Fibroblast of upper back skin (primary cell): ENCODE results near the gene SACS.
"Not testable (repeated sequence)": the region's sequence is repeated elsewhere in the genome, so short reads cannot be mapped to it uniquely, and the experiment has no call there.

ENCODE experiments used
- DNase-seq: peaks from one replicate; pipeline ENCODE4 v3.0.0-alpha.2; 2013

The SACS gene

GRCh38 chr13:23453132-23453531 is 19.6 kb upstream of the SACS start:
- no peak for DNase-seq

GRCh38 chr13:23450340-23451046 is 17.0 kb upstream of the SACS start:
- no peak for DNase-seq

- no peak for DNase-seq
Observed at GRCh38 chr13:23449398-23450162, 16.1 kb upstream of the SACS start.

- peak; percentile 70 for DNase-seq
Observed at GRCh38 chr13:23447927-23448326, 14.4 kb upstream of the SACS start.

- no peak for DNase-seq
Observed at GRCh38 chr13:23445794-23446193, 12.3 kb upstream of the SACS start.

GRCh38 chr13:23443878-23444277 is 10.4 kb upstream of the SACS start:
- no peak for DNase-seq

- DNase-seq = no peak
Observed at GRCh38 chr13:23443110-23443509, 9.6 kb upstream of the SACS start.

- no peak for DNase-seq
Observed at GRCh38 chr13:23440821-23441618, 7.5 kb upstream of the SACS start.

- not testable (repeated sequence) for DNase-seq
Observed at GRCh38 chr13:23440324-23440723, 6.8 kb upstream of the SACS start.

GRCh38 chr13:23437916-23438315 is 4.4 kb upstream of the SACS start:
- no peak for DNase-seq

- DNase-seq = no peak
Observed at GRCh38 chr13:23436680-23437079, 3.2 kb upstream of the SACS start.

GRCh38 chr13:23434491-23434890 is 989 bp upstream of the SACS start:
- DNase-seq = no peak

GRCh38 chr13:23432626-23433025 is 876 bp downstream of the SACS start:
- DNase-seq = no peak

GRCh38 chr13:23430664-23431063 is 2.8 kb downstream of the SACS start:
- no peak for DNase-seq

GRCh38 chr13:23427881-23428528 is 5.5 kb downstream of the SACS start:
- DNase-seq = peak; percentile 54

- peak; percentile 92 for DNase-seq
Observed at GRCh38 chr13:23427342-23427843, 6.1 kb downstream of the SACS start.

GRCh38 chr13:23421596-23421995 is 11.9 kb downstream of the SACS start:
- no peak for DNase-seq

GRCh38 chr13:23418776-23419683 is 14.5 kb downstream of the SACS start:
- no peak for DNase-seq

- no peak for DNase-seq
Observed at GRCh38 chr13:23414682-23415081, 18.8 kb downstream of the SACS start.

GRCh38 chr13:23411706-23412105 is 21.8 kb downstream of the SACS start:
- DNase-seq = no peak

- DNase-seq = no peak
Observed at GRCh38 chr13:23411220-23411619, 22.3 kb downstream of the SACS start.

GRCh38 chr13:23408026-23408425 is 25.5 kb downstream of the SACS start:
- no peak for DNase-seq
